Caco-2 (cell line): ENCODE measurements around the gene SP3. TPM values are rescaled to one million over a fixed set of nuclear protein-coding genes. Genes with fewer than 3 reads are reported as not detected.

Source experiments
- BruUV-seq: library from RNA; stranded (reverse); fragments of 400-500 nt; replicated peaks from 2 replicates; lab custom pipeline; 2021; lab: Mats Ljungman, UMichigan
- CTCF ChIA-PET: fragments of 300-600 bp; sonication (Branson Sonifier 250); formaldehyde crosslinking; loops from one replicate; lab custom pipeline; 2022; ENCODE audit warnings: antibody characterized with exemption; lab: Charles Lee
- POLR2A ChIA-PET: fragments of 300-600 bp; sonication (Branson Sonifier 250); formaldehyde crosslinking; loops from one replicate; lab custom pipeline; 2022; ENCODE audit warnings: antibody characterized with exemption; lab: Charles Lee
- DNase-seq, 2 experiments: peaks; one replicate each; pipeline versions ENCODE4 v3.0.0 to v3.0.0-alpha.2; 2020 to 2022
- H3K27me3 ChIP-seq: replicated peaks from 2 replicates; pipeline ENCODE4 v1.6.0; 2011; ENCODE audit warnings: low read length; ENCODE audit not compliant: control insufficient read depth, insufficient read depth
- H3K36me3 ChIP-seq: 2 replicates; pipeline ENCODE4 v1.5.1; 2011; ENCODE audit warnings: low read length; ENCODE audit not compliant: control insufficient read depth, insufficient read depth
- H3K4me1 ChIP-seq: fragments of 250-450 bp; sonication (Bioruptor Pico); 2 replicates; pipeline ENCODE4 v1.5.1; 2020; ENCODE audit warnings: mild to moderate bottlenecking
- H3K4me3 ChIP-seq: 2 replicates; pipeline ENCODE4 v1.5.1; 2011; ENCODE audit warnings: low read depth, mild to moderate bottlenecking, control low read depth, low read length
- H3K9me3 ChIP-seq: fragments of 250-450 bp; sonication (Bioruptor Pico); 2 replicates; pipeline ENCODE4 v1.5.1; 2020; ENCODE audit warnings: mild to moderate bottlenecking, moderate library complexity
- H3K27ac Mint-ChIP-seq: one replicate; pipeline ENCODE4 v1.8.0; 2022; ENCODE audit warnings: mixed read lengths; ENCODE audit not compliant: unreplicated experiment
- H3K27me3 Mint-ChIP-seq: one replicate; pipeline ENCODE4 v1.8.0; 2022; ENCODE audit warnings: mixed read lengths; ENCODE audit not compliant: insufficient read depth, unreplicated experiment
- H3K36me3 Mint-ChIP-seq: one replicate; pipeline ENCODE4 v1.8.0; 2022; ENCODE audit warnings: mild to moderate bottlenecking, mixed read lengths; ENCODE audit not compliant: insufficient read depth, unreplicated experiment
- H3K4me1 Mint-ChIP-seq: one replicate; pipeline ENCODE4 v1.8.0; 2022; ENCODE audit warnings: low read depth, mixed read lengths; ENCODE audit not compliant: unreplicated experiment
- H3K4me3 Mint-ChIP-seq: one replicate; pipeline ENCODE4 v1.8.0; 2022; ENCODE audit warnings: mild to moderate bottlenecking, moderate library complexity, mixed read lengths; ENCODE audit not compliant: unreplicated experiment
- H3K9me3 Mint-ChIP-seq: one replicate; pipeline ENCODE4 v1.8.0; 2022; ENCODE audit warnings: mixed read lengths; ENCODE audit not compliant: unreplicated experiment
- intact Hi-C: fragments of 100-400 bp; cut with micrococcal nuclease; formaldehyde crosslinking; loops from one replicate; pipeline ENCODE4 v1.10.0; 2022; ENCODE audit not compliant: unreplicated experiment
- total RNA-seq: library from RNA; stranded (reverse); gene quantifications from 2 replicates; pipeline ENCODE4 v1.2.3, GENCODE V29; 2022
- TF ChIP-seq, protein P1 (sequence below), 2 experiments: fragments of 200-600 bp in 1 of 2; IDR thresholded peaks; 1 replicate in 1 of 2; 2 replicates in 1 of 2; pipeline versions ENCODE4 v1.5.1 to v1.8.0; 2011 to 2022; ENCODE audit warnings: antibody characterized with exemption in 1 of 2, control low read depth in 1 of 2, inconsistent platforms in 1 of 2, low read depth in 1 of 2, low read length in 1 of 2, mild to moderate bottlenecking in 1 of 2, moderate library complexity in 1 of 2; ENCODE audit not compliant: insufficient read depth in 1 of 2, severe bottlenecking in 1 of 2, unreplicated experiment in 1 of 2

Gene SP3
- total RNA-seq, 1 experiment from 2014 or later = 111 TPM

DNA sequence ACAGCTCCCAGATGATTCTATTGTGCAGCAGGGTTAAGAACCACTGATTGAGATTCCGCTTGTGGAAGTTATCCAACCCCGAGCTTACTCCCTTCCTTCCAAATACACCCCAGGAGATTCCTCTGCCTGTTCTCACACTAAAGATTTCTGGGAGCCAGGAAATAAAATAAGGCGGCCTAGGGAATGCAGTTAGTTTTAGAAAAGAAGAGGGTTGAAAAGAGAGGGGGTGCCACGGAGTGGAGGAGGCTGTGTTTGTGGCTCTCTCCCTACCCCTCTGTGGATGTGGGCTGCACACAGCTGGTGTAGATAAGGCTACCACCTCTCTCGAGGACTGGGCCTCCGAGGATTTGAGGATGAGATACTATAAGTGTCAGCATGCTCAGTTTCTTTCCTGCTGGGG is 25.1 kb upstream of the SP3 start:
- CTCF ChIA-PET = no interaction called here

DNA sequence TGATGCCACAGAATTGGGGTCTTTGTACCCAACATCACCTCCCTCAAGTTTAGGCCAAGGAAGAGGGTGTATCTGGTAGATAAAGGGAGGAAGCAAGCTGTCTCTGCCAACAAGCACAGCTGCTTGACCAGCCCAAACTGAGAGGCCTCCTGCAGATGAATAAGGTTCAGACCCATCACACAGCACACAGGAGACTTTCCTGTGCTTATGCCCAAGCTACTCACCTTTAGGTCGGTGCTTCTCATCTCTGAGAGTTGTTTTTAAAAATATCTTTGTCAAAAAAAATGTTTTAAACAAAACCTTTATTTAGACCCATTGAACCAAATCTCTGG is 24.7 kb upstream of the SP3 start:
- Histone ChIP-seq H3K4me3 (no peak overlapping the region), H3K9me3 (no peaks in the 10 kb centered on the region), H3K4me1 (peaks cover 36% of the 10 kb centered on the region), H3K27me3 (no peaks in the 10 kb centered on the region), H3K36me3 (no peaks in the 10 kb centered on the region)
- Mint-ChIP-seq H3K27me3 (no peaks in the 10 kb centered on the region), H3K36me3 (peaks cover 3% of the 10 kb centered on the region), H3K9me3 (no peaks in the 10 kb centered on the region), H3K4me3 (no peak overlapping the region), H3K27ac (no peak overlapping the region), H3K4me1 (peaks cover 29% of the 10 kb centered on the region)
- POLR2A ChIA-PET = no interaction called here
- DNase-seq = no peak
- TF ChIP-seq, protein P1, sequence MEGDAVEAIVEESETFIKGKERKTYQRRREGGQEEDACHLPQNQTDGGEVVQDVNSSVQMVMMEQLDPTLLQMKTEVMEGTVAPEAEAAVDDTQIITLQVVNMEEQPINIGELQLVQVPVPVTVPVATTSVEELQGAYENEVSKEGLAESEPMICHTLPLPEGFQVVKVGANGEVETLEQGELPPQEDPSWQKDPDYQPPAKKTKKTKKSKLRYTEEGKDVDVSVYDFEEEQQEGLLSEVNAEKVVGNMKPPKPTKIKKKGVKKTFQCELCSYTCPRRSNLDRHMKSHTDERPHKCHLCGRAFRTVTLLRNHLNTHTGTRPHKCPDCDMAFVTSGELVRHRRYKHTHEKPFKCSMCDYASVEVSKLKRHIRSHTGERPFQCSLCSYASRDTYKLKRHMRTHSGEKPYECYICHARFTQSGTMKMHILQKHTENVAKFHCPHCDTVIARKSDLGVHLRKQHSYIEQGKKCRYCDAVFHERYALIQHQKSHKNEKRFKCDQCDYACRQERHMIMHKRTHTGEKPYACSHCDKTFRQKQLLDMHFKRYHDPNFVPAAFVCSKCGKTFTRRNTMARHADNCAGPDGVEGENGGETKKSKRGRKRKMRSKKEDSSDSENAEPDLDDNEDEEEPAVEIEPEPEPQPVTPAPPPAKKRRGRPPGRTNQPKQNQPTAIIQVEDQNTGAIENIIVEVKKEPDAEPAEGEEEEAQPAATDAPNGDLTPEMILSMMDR (IDR thresholded peaks at IDR 0.05; ENCODE audit: insufficient read depth in 1 of 2, low read depth in 1 of 2, low read length in 1 of 2, severe bottlenecking in 1 of 2, unreplicated experiment in 1 of 2) = no peak
- BruUV-seq = no TSS peak
- CTCF ChIA-PET = no interaction called here
- intact Hi-C loops = no loop called here

More for the DNA sequence above, 25.1 kb upstream of the SP3 start:
- H3K27me3 Mint-ChIP-seq = no peaks in the 10 kb centered on the region
- POLR2A ChIA-PET = no interaction called here
- no peak for DNase-seq
- TF ChIP-seq, protein P1 (IDR thresholded peaks at IDR 0.05; ENCODE audit: insufficient read depth in 1 of 2, low read depth in 1 of 2, low read length in 1 of 2, severe bottlenecking in 1 of 2, unreplicated experiment in 1 of 2) = no peak
- H3K4me3 Mint-ChIP-seq = no peak overlapping the region
- H3K27ac Mint-ChIP-seq = no peak overlapping the region
- no peaks in the 10 kb centered on the region for H3K27me3 ChIP-seq
- no peaks in the 10 kb centered on the region for H3K9me3 ChIP-seq
- H3K4me3 ChIP-seq = no peak overlapping the region
- H3K9me3 Mint-ChIP-seq = no peaks in the 10 kb centered on the region
- H3K4me1 Mint-ChIP-seq = peaks cover 25% of the 10 kb centered on the region
- H3K36me3 Mint-ChIP-seq = no peaks in the 10 kb centered on the region
- H3K4me1 ChIP-seq = peaks cover 32% of the 10 kb centered on the region
- intact Hi-C loops = no loop called here
- no peaks in the 10 kb centered on the region for H3K36me3 ChIP-seq
- BruUV-seq = no TSS peak

DNA sequence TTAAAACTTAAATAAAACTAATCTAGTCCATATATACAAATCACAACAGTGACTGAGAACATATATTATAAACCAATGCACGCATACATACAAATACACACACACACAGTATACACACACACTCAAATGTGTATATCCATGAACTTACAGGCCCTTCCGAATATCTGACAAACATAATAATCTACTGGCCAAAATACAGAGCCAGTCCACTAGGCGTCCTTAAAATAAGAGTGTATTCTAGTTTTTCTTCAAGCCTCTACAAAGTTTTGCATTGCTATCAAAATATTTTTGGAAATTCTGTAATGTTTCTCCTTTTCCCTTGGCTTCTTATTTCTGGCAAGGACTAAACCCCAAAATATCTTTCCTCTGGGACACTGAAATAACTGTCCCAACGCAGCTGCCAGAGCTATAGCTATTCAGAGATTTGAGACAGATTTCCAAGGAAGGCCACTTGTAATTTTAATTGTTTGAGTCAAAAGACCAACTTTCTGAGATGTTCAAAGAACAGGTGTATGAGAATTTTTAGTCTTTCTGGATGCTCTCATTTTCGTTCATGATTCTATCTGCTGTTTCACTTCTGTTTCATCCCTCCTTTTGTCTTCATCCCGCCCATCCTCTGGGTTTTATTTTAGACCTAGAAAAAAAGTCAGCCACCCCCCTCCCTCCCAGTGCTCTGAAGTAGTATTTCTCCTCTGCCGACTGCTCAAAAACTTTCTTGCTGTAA is 24.1 kb upstream of the SP3 start:
- DNase-seq = no peak
- TF ChIP-seq, protein P1 (IDR thresholded peaks at IDR 0.05; ENCODE audit: insufficient read depth in 1 of 2, low read depth in 1 of 2, low read length in 1 of 2, severe bottlenecking in 1 of 2, unreplicated experiment in 1 of 2) = no peak
- H3K4me1 Mint-ChIP-seq = peaks cover 32% of the 10 kb centered on the region

More for the DNA sequence above, 24.1 kb upstream of the SP3 start:
- CTCF ChIA-PET = no interaction called here
- Mint-ChIP-seq H3K27me3 (no peaks in the 10 kb centered on the region), H3K36me3 (peaks cover 5% of the 10 kb centered on the region), H3K27ac (no peak overlapping the region), H3K9me3 (no peaks in the 10 kb centered on the region), H3K4me3 (no peak overlapping the region)
- Histone ChIP-seq H3K9me3 (no peaks in the 10 kb centered on the region), H3K36me3 (no peaks in the 10 kb centered on the region), H3K27me3 (no peaks in the 10 kb centered on the region), H3K4me3 (no peak overlapping the region), H3K4me1 (peaks cover 40% of the 10 kb centered on the region)
- POLR2A ChIA-PET = no interaction called here
- BruUV-seq = no TSS peak
- intact Hi-C loops = no loop called here
